HG02852 (cell line): ENCODE results near the gene DUSP11.
"Not testable (repeated sequence)": the region's sequence is repeated elsewhere in the genome, so short reads cannot be mapped to it uniquely, and the experiment has no call there.

ENCODE experiments used
- ATAC-seq: cut with Tn5 transposase; IDR thresholded peaks from one replicate; pipeline ENCODE4 v1.9.1; 2021; ENCODE audit warnings: mild to moderate bottlenecking, moderate library complexity; ENCODE audit not compliant: unreplicated experiment

DUSP11 gene

DNA sequence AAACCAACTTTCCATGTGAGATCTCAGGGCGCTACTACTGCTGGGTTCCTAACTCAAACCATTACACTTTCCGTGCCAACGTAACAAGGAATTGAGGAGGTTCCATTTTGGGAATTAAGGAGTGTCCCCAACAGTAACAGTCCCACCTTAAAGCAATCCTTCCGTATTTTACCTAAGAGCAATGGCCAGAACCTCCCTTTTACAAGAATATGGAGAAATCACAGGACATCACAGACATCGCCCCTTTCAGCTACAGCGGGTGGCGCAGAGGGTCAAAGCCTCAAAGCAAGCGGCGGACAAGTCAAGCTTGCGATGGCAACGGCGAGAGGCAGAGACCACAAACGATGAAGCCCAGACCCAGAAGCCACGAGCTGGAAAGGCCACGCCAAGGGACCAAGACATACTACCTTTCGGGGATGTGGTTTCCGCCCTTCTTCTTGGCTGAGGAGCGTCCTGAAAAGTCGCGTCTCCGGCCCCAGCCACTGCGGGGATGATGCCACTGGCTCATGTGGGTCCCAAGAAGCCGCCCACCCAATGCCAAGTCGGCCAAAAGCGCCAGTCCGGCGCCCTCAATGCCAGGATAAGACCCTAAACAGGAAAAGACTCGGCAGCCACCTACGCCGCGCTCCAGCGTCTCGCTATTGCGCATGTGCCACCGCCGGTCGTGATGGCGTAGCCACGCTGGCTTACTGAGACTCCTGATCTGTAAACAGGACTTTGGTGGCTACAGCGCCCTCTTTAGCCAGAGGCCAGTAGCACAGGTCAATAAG is at the start of gene DUSP11:
Gene DUSP11, minus strand, starts transcription at position 637 of the 770 bp plus-strand sequence. Its CDS starts 129 bp downstream, at position 508.
- ATAC-seq, result peak; percentile 96

DNA sequence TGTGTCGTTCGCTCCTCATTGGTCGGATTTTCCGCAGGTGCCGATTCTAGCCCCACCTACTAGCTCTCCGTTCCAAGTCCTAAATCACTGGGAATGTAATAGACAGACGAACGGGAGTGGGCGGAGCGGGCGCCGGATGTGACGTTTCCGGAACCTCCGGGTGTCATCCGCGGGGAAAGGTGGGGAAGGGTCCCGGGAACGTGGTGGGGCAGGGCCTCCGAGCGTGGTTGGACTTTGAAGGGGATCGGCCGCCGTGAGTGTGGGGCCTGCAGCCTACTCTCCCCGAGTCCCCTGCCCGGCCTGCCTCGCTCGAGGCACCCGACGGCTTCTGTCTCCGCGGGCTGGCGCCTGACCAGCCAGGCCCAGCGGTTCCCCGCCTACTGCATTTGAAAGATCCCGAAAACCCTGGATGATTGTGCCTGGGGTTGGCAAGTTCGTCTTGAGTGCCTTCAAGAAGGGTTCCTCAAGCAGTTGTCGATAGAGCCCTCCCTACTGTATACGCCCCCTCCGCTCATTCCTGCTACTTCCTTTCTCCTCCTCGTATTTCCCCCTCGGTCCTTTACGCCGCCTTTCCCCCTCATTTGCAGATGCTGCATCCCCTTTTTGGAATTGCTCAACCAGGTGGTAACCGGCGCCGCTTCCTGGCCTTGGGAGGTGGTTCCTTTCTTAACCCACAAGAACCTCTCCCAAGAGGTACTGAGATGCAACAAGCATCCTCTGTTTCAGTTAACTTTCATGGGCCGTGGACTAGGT is 49.1 kb upstream of the DUSP11 start, which contains the start of gene STAMBP:
Gene STAMBP, plus strand, starts transcription at position 144 of the 753 bp plus-strand sequence. CDS start 1,896 bp downstream, outside the sequence.
- peak; percentile 83 for ATAC-seq

DNA sequence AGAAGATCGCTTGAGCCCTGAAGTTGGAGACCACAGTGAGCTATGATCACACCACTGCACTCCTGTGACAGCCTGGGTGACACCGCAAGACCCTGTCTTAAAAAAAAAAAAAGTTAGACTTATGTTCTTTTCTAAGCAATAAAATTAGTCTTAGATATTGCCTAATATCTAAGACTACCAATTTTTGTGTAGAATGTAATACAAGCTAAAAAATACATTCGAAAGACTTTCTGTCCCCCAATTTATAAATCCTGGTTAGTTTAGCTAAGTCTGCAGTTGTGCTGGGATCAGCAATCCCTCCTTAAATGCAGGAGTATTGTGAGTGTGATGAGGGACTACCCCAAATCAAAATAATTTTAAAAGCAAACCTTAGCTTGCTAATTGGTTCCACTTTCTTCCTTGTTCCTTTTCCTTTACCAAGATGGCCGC is 48.5 kb upstream of the DUSP11 start:
- no peak for ATAC-seq

DNA sequence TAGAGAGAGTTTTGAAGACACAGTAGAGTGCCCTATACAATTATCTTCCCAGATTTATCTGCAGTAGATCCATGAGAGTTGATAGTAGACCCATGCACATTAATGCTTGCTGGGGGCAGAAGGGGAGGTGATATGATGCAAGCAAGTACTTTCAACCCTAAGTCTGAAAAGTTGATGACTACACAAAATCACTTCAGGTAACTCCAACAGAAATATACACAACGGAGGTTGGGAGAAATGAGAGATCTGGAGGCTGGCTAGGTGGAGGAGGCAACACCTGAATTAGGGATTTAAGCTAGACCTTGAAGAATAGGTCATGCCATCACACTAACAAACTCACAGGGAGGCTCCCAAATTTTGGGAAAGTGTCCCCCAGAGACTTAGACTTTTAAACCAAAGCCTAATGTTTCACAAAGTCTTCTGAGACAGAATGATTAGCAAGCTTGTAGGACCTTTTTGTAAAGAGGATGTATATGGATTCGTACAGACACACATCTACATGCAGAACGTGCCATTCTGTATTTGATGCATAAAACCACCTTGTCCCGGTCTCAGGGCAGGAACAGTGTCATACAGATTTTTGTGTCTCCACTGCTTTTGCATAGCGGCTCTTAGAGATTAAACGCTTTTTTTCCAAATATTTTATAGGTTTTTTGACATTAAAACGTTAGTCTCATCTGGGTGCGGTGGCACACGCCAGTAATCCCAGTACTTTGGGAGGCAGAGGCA is 47.9 kb upstream of the DUSP11 start:
- no peak for ATAC-seq

DNA sequence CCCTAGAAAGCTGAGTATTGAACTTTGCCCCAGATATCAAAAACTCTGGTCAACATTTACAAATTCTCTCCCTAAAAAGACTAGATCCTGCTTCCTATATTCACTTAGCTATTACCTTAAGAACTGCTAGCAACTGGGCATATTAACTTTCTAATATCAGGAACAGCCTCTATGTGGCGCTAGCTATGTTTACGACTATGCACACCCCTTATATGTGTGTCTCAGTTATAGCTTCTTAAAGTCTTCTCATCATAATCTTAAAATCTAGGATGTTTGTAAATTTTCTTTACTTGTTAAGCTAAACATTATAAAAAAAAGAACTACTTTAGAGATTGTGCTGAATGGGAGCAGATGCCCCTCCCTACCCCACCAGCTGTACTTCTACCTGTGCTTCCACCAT is 47.1 kb upstream of the DUSP11 start:
- no peak for ATAC-seq

DNA sequence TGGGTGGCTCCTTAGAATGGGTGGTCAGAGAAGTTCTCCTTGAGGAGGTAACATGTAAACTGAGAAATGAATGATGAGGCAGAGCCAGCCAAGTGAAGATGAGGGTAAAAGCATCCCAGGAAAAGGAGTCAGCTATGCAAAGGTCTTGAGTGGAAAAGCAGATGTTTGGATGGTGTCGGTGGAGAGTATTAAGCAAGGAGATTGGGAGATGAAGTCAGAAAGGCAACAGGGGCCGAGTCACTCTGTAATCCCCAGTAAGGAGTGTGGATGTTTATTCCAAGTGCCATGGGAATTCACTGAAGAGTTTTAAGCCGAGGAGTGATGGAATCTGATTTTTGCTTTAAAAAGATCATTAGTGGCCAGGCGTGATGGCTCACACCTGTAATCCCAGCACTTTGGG is 45.5 kb upstream of the DUSP11 start:
- ATAC-seq, result no peak

DNA sequence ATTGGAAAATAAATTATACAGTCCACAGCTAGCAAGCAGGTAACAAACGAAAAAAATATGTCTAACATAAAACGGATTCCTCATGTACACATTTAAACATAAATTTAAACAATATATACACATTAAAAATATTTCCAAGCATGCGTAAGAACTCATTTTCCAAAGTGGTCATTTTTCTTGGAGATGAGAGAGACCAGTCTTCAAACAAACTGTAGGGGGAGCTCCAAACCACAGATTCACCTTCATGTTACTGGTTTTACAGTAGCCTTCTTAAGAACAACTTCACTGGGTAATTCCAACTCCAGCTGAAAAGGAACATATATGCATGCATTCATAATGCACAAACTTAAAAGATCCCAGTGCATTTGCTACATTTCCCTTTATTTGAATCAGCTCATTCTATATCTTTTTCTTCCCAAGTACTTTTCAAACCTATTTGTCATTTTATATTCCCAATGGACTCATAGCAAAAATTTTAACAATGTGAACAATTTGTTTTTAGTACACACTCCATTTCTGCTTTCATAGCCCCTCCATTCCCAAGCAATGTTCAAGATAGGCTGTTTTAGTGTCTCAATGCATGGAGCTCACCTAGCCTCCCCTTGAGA is 44.1 kb upstream of the DUSP11 start:
- ATAC-seq, result no peak

DNA sequence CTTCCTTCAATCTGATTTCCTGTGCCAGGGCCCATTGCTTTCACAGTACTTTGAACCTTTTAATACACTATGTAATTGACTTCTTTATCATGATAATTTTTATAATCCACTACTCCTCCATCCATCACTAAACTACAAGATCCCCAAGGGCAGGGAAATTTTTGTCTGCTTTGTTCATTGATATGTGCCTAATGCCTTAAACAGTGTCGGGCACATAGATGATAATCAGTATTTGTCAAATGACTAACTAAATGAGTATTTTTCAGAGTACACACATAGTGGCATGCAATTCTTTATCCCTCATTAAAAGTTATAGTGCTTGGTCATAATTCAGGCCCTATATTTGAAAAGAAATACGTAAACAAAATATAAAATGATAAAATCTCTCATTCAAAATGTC is 43.5 kb upstream of the DUSP11 start:
- ATAC-seq, result no peak

DNA sequence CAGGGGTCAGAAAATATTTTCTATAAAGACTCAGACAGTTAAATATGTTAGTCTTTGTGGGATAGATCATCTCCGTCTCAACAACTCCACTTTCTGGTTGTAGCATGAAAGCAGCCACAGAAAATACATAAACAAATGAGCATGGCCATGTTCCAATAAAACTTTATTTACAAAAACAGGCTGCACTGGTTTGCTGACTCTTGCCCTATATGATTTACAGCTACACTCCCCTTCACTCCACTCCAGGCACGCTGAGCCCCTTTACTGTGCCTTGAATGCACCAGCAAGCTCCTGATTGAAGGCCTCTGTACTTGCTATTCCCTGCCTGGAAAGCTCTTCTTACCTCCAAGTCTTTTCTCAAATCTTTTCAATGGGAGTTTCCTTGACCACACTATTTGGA is 43.1 kb upstream of the DUSP11 start:
- ATAC-seq, result no peak

DNA sequence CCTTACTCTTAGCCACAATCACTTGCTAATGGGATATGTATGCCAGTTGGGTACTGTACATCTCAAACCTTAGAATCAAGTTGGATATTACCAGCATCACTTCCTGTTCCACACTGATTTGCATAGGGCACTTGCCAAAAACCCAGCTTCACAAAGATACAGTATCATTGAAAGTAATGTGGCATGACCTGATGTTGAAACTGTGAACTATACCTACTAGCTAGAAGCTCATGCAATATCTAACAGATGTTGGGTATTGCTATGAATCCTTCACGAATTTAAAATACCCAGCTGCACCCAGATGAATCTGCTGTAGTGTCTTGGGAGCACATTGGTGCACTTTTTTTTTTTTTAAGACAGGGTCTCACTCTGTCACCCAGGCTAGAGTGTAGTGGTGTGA is 42.4 kb upstream of the DUSP11 start:
- no peak for ATAC-seq

DNA sequence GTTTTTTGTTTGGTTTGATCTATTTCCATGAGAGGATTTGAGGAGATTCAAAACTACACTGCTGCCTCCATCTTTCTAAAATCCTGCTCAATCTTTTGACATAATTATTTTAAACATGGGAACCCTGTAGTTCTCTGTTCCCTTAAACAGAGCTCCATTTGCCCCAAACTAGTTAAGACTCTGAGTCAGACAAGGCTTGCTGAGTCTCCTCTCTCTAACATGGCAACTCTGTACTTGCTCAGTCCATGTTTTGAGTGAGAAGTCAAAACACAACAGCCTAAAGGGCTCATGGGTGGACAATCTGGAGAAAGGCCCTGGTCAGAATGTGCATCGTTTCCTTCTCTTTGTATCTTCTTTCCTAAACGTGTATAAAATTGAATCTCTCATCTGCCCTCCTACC is 41.8 kb upstream of the DUSP11 start:
- no peak for ATAC-seq

DNA sequence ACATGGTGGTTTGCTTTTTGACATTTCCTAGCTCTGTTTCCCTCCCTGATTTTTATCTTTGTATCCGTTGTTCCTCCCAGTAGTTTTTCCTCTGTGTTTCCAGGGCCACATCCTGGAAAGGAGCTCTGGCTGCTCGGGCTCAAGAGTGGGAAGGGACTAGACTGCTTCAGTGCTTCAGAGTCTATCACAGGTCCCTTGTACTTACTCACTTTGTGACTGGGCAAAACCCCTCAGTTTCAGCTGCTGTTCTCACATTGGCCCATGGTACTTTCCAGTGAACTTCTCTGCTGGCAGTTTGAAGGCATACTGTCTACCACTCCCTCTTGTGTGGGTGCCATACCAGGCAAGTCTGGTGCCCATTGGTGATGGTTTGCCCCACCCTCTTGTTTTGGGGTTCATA is 41.3 kb upstream of the DUSP11 start:
- peak; percentile 83 for ATAC-seq

DNA sequence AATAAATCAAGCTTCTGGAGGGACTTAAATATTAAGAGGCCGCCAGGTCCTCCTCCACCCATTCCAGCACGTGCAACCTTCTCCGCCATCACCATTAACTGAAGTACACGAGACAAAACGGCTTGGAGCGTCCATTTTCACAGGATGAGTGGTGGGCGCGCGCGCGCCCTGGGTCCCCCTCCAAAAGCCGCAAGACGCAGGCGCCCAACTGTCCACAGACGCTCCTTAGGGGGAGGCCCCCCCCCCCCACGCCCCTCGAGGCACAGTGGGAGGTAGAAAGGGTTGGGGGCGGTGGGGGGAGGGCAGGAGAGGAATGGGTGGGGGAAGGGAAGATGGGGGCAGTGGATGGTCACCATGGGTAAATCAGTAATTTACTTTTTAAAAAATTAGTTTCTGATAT is 38.4 kb upstream of the DUSP11 start:
- no peak for ATAC-seq

DNA sequence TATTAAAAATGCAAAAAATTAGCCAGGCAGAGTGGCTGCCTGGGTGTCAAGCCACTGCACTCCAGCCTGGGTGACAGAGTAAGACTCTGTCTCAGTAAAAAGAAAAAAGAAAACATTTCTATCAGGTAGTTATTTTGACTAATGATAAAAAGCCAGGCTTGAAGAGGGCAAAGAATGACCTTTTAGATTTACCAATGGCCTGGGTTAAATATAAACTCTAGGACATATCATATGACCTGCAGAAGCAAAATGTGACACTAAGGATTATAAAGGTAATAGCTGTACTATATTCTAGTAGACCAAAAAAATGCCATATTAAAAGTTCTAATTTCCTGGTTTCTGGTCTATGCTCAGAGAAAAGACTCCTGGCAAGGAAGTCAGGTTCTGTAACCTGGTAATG is 32.7 kb upstream of the DUSP11 start:
- no peak for ATAC-seq

DNA sequence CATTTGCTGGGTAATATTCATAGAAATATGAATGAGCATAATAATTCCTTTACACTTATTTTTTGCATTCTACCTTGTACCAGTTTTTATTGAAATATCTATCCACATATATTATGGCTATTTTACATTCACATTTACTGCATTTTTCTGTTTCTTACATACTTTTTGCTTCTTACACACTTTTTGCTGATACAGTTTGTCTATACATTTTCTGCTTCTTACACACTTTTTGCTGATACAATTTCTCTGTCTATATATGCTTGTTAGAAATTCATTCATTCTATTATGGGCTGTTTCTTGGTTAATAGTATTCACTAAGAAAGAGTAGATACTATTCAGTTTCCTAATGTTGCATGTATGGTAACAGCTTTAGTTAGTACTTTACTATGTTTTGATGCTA is 32.0 kb upstream of the DUSP11 start:
- no peak for ATAC-seq

DNA sequence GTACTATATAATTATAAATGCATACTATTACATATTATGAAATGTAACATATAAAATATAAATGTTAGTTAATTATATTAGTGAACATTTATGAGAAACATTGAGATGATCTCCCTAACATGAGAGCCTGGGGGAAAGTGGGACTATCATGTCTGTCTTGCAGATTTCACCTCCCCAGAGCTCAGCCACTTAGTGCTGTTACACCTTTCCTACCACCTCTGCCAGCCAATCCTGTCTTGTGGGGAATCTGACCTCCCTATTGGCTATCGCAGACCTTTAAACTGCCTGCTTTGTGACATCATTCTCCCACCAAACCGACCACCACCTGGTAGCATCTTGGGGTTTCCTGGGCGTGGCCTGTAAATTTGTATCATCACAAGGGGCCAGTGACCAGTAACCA is 4.0 kb upstream of the DUSP11 start, which contains the start of gene C2orf78:
Gene C2orf78, plus strand, starts transcription at position 301 of the 400 bp plus-strand sequence. CDS start 127 bp downstream, outside the sequence.
- ATAC-seq, result not testable (repeated sequence)

DNA sequence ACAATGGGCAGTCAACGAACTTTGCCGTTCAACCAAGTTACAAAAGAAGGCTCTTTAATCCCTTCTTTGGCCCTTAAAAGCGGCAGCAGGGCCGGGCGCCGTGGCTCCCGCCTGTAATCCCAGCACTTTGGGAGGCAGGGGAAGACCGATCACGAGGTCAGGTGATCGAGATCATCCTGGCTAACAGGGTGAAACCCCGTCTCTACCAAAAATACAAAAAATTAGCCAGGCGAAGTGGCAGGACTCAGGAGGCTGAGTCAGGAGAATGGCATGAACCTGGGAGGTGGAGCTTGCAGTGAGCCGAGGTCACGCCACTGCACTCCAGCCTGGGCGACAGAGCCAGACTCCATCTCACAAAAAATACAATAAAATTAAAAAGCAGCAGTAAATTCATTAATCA is 3.5 kb upstream of the DUSP11 start:
- ATAC-seq, result not testable (repeated sequence)

DNA sequence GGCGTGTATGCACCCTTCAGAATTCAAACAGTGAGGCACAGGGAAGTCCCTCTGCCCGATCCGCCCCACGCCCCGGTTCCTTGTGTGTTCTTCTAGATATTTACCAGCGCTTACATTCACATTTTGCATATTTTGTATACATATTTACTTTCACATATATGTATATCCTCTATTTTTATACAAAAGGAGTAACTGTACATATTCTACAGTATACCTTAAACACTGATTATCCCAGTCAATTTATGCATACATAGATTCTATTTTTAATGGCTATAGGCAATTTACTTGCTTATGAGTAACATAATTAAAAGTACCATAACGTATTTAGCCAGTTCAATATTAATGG is 307 bp upstream of the DUSP11 start:
- ATAC-seq, result no peak

DNA sequence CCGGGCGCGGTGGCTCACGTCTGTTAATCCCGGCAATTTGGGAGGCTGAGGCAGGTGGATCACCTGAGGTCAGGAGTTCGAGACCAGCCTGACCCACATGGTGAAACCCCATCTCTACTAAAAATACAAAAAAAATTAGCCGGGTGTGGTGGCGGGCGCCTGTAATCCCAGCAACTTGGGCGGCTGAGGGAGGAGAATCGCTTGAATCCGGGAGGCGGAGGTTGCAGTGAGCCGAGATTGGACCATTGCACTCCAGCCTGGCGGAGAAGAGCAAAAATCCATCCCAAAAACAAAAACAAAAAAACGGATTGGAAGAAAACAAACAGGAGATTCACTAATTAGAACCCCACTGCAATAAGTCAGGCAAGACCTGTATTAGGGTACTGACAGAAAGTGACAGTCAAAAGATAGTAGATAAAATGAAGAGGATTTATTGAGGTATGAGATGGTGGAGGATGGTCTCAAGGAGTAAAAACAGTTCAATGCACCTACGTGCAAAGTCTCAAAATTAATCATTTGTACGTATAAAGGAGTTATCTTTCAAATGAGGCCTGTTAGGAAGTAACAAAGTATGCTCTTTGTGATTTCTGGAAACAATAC is 936 bp downstream of the DUSP11 start:
- not testable (repeated sequence) for ATAC-seq

DNA sequence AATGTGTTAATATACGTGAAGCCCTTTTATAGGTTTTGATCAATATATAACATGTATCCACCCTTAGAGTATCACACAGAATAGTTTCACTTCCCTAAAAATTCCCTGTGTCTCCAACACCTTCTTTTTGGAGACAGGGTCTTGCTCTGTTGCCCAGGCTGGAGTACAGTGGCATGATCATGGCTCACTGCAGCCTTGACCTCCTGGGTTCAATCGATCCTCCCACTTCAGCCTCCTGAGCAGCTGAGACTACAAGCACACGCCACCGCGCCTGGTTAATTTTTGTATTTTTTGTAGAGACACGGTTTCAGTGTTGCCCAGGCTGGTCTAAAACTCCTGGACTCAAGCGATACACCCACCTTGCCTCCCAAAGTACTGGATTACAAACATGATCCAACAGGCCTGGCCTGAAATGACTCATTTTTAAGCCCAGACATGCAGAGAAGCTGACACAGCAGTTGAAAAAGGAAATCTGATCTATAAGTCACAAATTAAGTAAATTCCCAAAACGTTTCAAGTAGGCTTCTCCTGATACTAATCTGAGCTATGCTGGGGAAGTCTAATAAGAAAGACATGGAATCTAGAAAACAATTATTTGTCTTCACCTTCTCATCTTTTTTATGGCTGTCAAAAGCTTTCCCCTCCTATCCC is 2.9 kb downstream of the DUSP11 start:
- no peak for ATAC-seq
